ENCODE data around the gene TIMM44. TPM values are rescaled to one million over a fixed set of nuclear protein-coding genes. Genes with fewer than 3 reads are reported as not detected.
A peak's percentile ranks its signal among the peaks of the same experiment; 100 is the strongest.
"Not testable (repeated sequence)": the region's sequence is repeated elsewhere in the genome, so short reads cannot be mapped to it uniquely, and the experiment has no call there.

Gene TIMM44
- total RNA-seq, 4 donors from 2014 or later, result 61.6 to 111 (median 98.5) TPM

DNA sequence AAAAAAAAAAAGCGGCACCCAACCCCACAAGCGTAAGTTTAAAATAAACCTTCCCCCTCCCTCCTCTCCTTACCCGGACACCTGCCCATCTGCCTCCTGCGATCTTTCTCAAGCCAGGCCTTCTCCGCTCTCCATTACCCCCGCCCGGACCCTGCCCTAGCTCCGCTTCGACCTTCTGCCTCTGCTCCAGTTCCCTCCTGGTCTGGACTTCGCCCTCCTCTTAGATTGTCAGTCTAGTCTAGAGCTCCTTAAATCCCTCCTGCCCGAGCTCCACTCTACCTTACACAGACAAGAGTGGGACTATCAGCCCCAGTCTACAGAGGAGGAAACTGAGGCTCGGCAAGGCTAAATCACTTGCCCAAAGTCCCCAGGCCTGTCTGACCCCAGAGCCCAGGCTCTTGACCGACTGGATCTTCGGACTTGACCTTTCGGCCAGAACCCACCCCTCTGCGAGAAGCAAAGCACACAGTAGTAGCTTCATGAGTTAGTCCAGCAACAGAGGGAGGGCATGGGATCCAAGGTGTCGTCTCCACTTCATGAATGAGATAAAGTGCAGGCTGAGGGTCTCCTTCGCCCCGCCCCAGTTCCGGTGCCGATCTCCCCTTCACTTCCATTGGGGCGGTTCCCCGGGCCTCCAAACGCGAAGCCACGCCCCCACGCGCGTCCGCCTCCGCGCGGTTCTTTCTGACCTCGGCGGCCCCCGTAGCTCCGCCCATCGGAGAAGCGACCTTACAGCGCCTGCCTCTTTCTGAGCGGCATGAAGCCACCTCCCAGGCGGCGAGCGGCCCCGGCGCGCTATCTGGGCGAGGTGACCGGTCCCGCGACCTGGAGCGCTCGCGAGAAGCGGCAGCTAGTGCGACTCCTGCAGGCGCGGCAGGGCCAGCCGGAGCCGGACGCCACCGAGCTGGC is 23.6 kb downstream of the TIMM44 start, which contains the start of gene SNAPC2:
TSS of gene SNAPC2 (plus strand) at position 729 of the 909 bp plus-strand sequence. CDS start at position 758, 29 bp downstream.
- 35% methylated on average over 16 of the region's 62 CpGs for WGBS
- H3K4me3 ChIP-seq, result peak within 1 kb of the TSS; percentile 76 to 93 (median 80)
- intact Hi-C loops (cut with DNase I), result no loop called here
- H3K9me3 ChIP-seq, result no peaks in the 10 kb centered on the region
- TF ChIP-seq POLR2AphosphoS5 (IDR thresholded peaks at IDR 0.05), result peak; percentile 89 to 94
- TF ChIP-seq, protein P1, sequence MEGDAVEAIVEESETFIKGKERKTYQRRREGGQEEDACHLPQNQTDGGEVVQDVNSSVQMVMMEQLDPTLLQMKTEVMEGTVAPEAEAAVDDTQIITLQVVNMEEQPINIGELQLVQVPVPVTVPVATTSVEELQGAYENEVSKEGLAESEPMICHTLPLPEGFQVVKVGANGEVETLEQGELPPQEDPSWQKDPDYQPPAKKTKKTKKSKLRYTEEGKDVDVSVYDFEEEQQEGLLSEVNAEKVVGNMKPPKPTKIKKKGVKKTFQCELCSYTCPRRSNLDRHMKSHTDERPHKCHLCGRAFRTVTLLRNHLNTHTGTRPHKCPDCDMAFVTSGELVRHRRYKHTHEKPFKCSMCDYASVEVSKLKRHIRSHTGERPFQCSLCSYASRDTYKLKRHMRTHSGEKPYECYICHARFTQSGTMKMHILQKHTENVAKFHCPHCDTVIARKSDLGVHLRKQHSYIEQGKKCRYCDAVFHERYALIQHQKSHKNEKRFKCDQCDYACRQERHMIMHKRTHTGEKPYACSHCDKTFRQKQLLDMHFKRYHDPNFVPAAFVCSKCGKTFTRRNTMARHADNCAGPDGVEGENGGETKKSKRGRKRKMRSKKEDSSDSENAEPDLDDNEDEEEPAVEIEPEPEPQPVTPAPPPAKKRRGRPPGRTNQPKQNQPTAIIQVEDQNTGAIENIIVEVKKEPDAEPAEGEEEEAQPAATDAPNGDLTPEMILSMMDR (IDR thresholded peaks at IDR 0.05), result peak in 1 of 3 experiments; percentile 33
- no peak for TF ChIP-seq POLR2A (IDR thresholded peaks at IDR 0.05; ENCODE audit: low read depth)
- no peak for TF ChIP-seq EP300 (IDR thresholded peaks at IDR 0.05)
- peaks cover 11 to 50% (median 28%) of the 10 kb centered on the region in 4 donors for H3K27me3 ChIP-seq
- H3K36me3 ChIP-seq, result peaks cover 9 to 19% (median 16%) of the 10 kb centered on the region in 4 donors
- H3K4me1 ChIP-seq, result peaks cover 45 to 92% (median 87%) of the 10 kb centered on the region in 4 donors
- peak; percentile 99 for DNase-seq (ENCODE audit: extremely low spot score)
- H3K27ac ChIP-seq (replicated peaks in 1 of 4), result peak within 1 kb of the TSS; percentile 94 to 96 (median 96)

- intact Hi-C loops (cut with DNase I), result no loop called here
- no peak for DNase-seq (ENCODE audit: extremely low spot score)
- peaks cover 41 to 81% (median 77%) of the 10 kb centered on the region in 4 donors for H3K4me1 ChIP-seq
- TF ChIP-seq POLR2AphosphoS5 (IDR thresholded peaks at IDR 0.05) (no peak), POLR2A (IDR thresholded peaks at IDR 0.05; ENCODE audit: low read depth) (no peak), EP300 (IDR thresholded peaks at IDR 0.05) (no peak)
- TF ChIP-seq, protein P1 (IDR thresholded peaks at IDR 0.05), result no peak
- H3K4me3 ChIP-seq, result peak overlapping the region in 1 of 4 donors; percentile 78
- H3K27ac ChIP-seq (replicated peaks in 1 of 4), result peak overlapping the region; percentile 94 to 96 (median 96)
- peaks cover 11 to 59% (median 28%) of the 10 kb centered on the region in 4 donors for H3K27me3 ChIP-seq
- H3K9me3 ChIP-seq, result no peaks in the 10 kb centered on the region
- 54% methylated on average over 29 of the region's 42 CpGs for WGBS
- peaks cover 9 to 19% (median 16%) of the 10 kb centered on the region in 4 donors for H3K36me3 ChIP-seq
Measured at GRCh38 chr19:7918615-7919421, 24.6 kb downstream of the TIMM44 start.

DNA sequence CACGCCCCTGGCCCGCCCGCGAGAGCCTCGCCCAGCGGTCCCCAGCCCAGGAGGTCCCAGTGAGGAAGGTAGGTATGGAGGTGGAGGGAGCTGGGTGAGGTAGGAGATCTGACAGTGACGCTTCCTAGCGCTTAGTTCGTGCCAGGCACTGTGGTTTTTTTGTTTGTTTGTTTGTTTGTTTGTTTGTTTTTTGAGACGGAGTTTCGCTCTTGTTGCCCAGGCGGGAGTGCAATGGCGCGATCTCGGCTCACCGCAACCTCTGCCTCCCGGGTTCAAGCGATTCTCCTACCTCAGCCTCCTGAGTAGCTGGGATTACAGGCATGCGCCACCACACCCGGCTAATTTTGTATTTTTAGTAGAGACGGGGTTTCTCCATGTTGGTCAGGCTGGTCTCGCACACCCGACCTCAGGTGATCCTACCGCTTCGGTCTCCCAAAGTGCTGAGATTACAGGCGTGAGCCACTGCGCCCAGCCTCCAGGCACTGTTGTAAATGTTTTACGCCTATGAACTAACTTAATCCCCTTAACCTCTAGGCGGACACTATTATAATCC is 25.3 kb downstream of the TIMM44 start:
- Histone ChIP-seq H3K36me3 (peaks cover 9 to 20% (median 18%) of the 10 kb centered on the region in 4 donors), H3K27ac (replicated peaks in 1 of 4) (peak overlapping the region; percentile 69 to 96 (median 96)), H3K4me1 (peaks cover 41 to 74% (median 70%) of the 10 kb centered on the region in 4 donors), H3K27me3 (peaks cover 11 to 59% (median 28%) of the 10 kb centered on the region in 4 donors), H3K4me3 (peak overlapping the region; percentile 46 to 62 (median 54))
- H3K9me3 ChIP-seq; intact Hi-C loops (cut with DNase I); DNase-seq (ENCODE audit: extremely low spot score): not testable (repeated sequence)
- 33% methylated on average over 28 of the region's 29 CpGs for WGBS

GRCh38 chr19:7917267-7918061 is 26.0 kb downstream of the TIMM44 start:
- Histone ChIP-seq H3K27ac (replicated peaks in 1 of 4) (peak overlapping the region; percentile 69 to 96 (median 89)), H3K4me3 (peak overlapping the region; percentile 46 to 62 (median 54)), H3K36me3 (peaks cover 10 to 20% (median 18%) of the 10 kb centered on the region in 4 donors), H3K27me3 (peaks cover 11 to 59% (median 28%) of the 10 kb centered on the region in 4 donors), H3K9me3 (no peaks in the 10 kb centered on the region), H3K4me1 (peaks cover 40 to 68% (median 63%) of the 10 kb centered on the region in 4 donors)
- DNase-seq (ENCODE audit: extremely low spot score), result no peak
- TF ChIP-seq EP300 (IDR thresholded peaks at IDR 0.05) (no peak), POLR2A (IDR thresholded peaks at IDR 0.05; ENCODE audit: low read depth) (no peak), POLR2AphosphoS5 (IDR thresholded peaks at IDR 0.05) (peak in 1 of 2 donors; percentile 39)
- TF ChIP-seq, protein P1 (IDR thresholded peaks at IDR 0.05), result peak; percentile 65 to 80 (median 71)
- intact Hi-C loops (cut with DNase I), result no loop called here
- WGBS, result 3% methylated on average over 22 of the region's 71 CpGs

Measured in esophagus muscularis mucosa (tissue), 4 donors.